NT2/D1 (cell line): Measurements from ENCODE around the gene ANKRD9.
A peak's percentile ranks its signal among the peaks of the same experiment; 100 is the strongest.

Experiments used
- DNase-seq: peaks from one replicate; pipeline ENCODE4 v3.0.0-alpha.2; 2011; ENCODE audit warnings: low read depth, low spot score
- H3K27me3 ChIP-seq: 2 replicates; pipeline ENCODE4 v1.6.0; 2011; ENCODE audit warnings: mild to moderate bottlenecking; ENCODE audit not compliant: insufficient read length, insufficient read depth
- H3K36me3 ChIP-seq: 2 replicates; pipeline ENCODE4 v1.6.1; 2011; ENCODE audit warnings: mild to moderate bottlenecking, low read length, mixed read lengths; ENCODE audit not compliant: insufficient read depth, insufficient read length
- H3K4me1 ChIP-seq: 2 replicates; pipeline ENCODE4 v1.5.1; 2011; ENCODE audit not compliant: insufficient read depth, insufficient read length
- H3K4me3 ChIP-seq: 2 replicates; pipeline ENCODE4 v1.5.1; 2011; ENCODE audit warnings: low read depth; ENCODE audit not compliant: insufficient read length
- H3K9ac ChIP-seq: 2 replicates; pipeline ENCODE4 v1.6.0; 2011; ENCODE audit warnings: low read depth; ENCODE audit not compliant: insufficient read length
- H3K9me3 ChIP-seq: 2 replicates; pipeline ENCODE4 v1.5.1; 2011; ENCODE audit warnings: mild to moderate bottlenecking, low read length; ENCODE audit not compliant: insufficient read depth
- SUZ12 ChIP-seq: IDR thresholded peaks from 2 replicates; pipeline ENCODE4 v1.6.1; 2011; ENCODE audit not compliant: insufficient read length, insufficient read depth; ENCODE audit errors: extremely low read depth
- YY1 ChIP-seq: IDR thresholded peaks from 2 replicates; pipeline ENCODE4 v1.6.1; 2011; ENCODE audit not compliant: insufficient read length, insufficient read depth
- ZNF274 ChIP-seq: IDR thresholded peaks from 2 replicates; pipeline ENCODE4 v1.6.1; 2011; ENCODE audit warnings: mild to moderate bottlenecking, low read depth, low read length

Gene ANKRD9

GRCh38 chr14:102518063-102518648, 8.6 kb upstream of the ANKRD9 start:
- no peaks in the 10 kb centered on the region for H3K36me3 ChIP-seq
- H3K9ac ChIP-seq = peak overlapping the region; percentile 81
- TF ChIP-seq ZNF274 (no peak), SUZ12 (no peak), YY1 (no peak)
- no peak overlapping the region for H3K4me3 ChIP-seq
- no peaks in the 10 kb centered on the region for H3K9me3 ChIP-seq
- peaks cover 8% of the 10 kb centered on the region for H3K27me3 ChIP-seq
- DNase-seq = no peak
- H3K4me1 ChIP-seq = peaks cover 3% of the 10 kb centered on the region

- TF ChIP-seq YY1 (no peak), SUZ12 (no peak), ZNF274 (no peak)
- no peak for DNase-seq
- H3K4me1 ChIP-seq = peaks cover 3% of the 10 kb centered on the region
- H3K9ac ChIP-seq = peak overlapping the region; percentile 81
- peaks cover 8% of the 10 kb centered on the region for H3K27me3 ChIP-seq
- peak overlapping the region; percentile 60 for H3K4me3 ChIP-seq
- H3K36me3 ChIP-seq = no peaks in the 10 kb centered on the region
- H3K9me3 ChIP-seq = no peaks in the 10 kb centered on the region
Measured at GRCh38 chr14:102517392-102518062, 8.0 kb upstream of the ANKRD9 start.

- TF ChIP-seq YY1 (no peak), SUZ12 (no peak), ZNF274 (no peak)
Measured at GRCh38 chr14:102516531-102517391, 7.2 kb upstream of the ANKRD9 start.

GRCh38 chr14:102514987-102515733, 5.6 kb upstream of the ANKRD9 start:
- TF ChIP-seq SUZ12 = no peak
- no peak for TF ChIP-seq YY1
- Histone ChIP-seq H3K27me3 (peaks cover 8% of the 10 kb centered on the region), H3K9ac (no peak overlapping the region), H3K4me1 (peaks cover 16% of the 10 kb centered on the region), H3K9me3 (no peaks in the 10 kb centered on the region), H3K4me3 (no peak overlapping the region), H3K36me3 (no peaks in the 10 kb centered on the region)
- DNase-seq = no peak

More at GRCh38 chr14:102516531-102517391, 7.2 kb upstream of the ANKRD9 start:
- DNase-seq = no peak
- Histone ChIP-seq H3K36me3 (no peaks in the 10 kb centered on the region), H3K4me3 (peak overlapping the region; percentile 60), H3K9ac (peak overlapping the region; percentile 81), H3K9me3 (no peaks in the 10 kb centered on the region), H3K4me1 (peaks cover 8% of the 10 kb centered on the region), H3K27me3 (peaks cover 8% of the 10 kb centered on the region)

GRCh38 chr14:102513899-102514772, 4.6 kb upstream of the ANKRD9 start:
- Histone ChIP-seq H3K4me3 (no peak overlapping the region), H3K4me1 (peaks cover 16% of the 10 kb centered on the region), H3K9ac (no peak overlapping the region), H3K27me3 (peaks cover 8% of the 10 kb centered on the region), H3K36me3 (no peaks in the 10 kb centered on the region), H3K9me3 (no peaks in the 10 kb centered on the region)
- no peak for TF ChIP-seq ZNF274
- no peak for TF ChIP-seq SUZ12
- no peak for TF ChIP-seq YY1
- DNase-seq = no peak

GRCh38 chr14:102512793-102513300, 3.3 kb upstream of the ANKRD9 start:
- Histone ChIP-seq H3K9ac (peak overlapping the region; percentile 17), H3K9me3 (no peaks in the 10 kb centered on the region), H3K4me1 (peaks cover 19% of the 10 kb centered on the region), H3K27me3 (peaks cover 6% of the 10 kb centered on the region), H3K4me3 (no peak overlapping the region), H3K36me3 (no peaks in the 10 kb centered on the region)
- no peak for DNase-seq
- no peak for TF ChIP-seq YY1
